LoVo (cell line): ENCODE measurements around the gene PPP5C.
"Not testable (repeated sequence)": the region's sequence is repeated elsewhere in the genome, so short reads cannot be mapped to it uniquely, and the experiment has no call there.

ENCODE experiments used
- DNase-seq: peaks from one replicate; pipeline ENCODE4 v3.0.0-alpha.2; 2016; ENCODE audit warnings: low spot score

Gene PPP5C

DNA sequence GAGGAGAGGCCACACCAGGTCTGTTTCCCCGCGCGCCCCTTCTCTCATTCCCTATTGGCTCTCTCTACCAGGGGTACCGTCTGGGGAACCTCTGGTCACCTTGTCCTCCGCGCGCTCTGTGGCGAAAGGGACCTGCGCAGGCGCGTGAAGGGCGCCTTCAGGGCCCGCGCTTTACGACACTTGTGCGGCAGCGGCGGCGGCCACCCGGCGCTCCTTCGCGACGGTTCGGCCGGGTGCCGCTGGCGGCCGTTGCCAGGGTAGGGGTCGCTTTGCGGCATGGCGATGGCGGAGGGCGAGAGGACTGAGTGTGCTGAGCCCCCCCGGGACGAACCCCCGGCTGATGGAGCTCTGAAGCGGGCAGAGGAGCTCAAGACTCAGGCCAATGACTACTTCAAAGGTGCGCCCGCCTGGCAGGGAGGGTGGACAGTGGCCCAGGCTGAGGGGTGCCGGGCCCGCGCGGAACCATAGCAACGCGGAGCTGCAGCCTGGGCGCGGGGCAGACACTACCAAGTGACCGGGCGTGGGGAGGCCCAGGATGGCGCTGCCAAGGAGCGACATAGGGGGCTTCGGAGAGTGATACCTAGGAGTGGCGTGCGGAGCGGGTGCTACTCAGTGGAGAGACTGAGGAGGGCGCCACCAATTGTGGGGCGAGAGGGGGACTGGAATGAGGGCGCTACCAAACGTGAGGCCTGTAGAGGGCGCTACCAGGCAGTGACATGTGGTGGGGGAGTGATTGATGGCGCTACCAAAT lies at the start of gene PPP5C:
PPP5C (plus strand) TSS at position 267 of the 751 bp plus-strand sequence; CDS start at position 277, 10 bp downstream.
- peak; percentile 95 for DNase-seq

DNA sequence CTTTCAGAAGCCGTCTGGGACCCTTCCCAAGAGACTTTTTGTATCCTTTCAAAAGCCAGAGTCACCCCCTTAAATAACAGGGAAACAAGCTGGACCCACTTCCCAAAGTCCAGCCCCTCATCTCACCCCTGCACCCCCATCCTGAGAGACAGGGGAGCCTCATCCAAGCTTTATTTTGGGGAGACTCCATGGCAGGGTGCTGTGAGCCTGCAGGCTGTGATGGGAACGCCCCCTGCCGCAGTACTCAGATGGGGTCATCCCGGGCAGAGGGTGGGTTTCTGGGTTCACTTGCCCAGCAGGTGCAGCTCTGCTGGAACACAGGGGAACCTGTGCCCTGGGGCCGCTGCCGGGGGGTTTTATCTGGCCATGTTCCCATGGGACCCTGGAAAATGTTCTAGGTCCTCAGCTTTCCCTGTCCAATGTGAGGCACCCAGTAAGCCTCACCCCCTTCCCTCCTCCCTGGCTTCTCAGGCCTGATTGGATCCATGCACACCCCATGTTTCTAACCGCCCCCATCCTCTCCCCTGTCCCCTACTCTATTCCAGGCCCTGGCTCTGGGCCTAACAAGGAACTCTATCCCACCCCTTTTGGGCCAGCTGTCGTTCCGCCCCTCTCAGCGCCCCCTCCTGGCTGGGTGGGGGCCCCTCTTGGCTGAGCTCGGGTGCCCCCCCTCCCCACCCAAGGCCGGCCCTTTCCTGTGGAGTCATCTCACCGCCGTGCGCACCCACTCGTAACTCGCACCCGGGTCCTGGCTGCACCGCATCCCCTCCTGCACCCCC lies 49.0 kb upstream of the PPP5C start:
- no peak for DNase-seq

GRCh38 chr19:46298479-46299003 lies 48.3 kb upstream of the PPP5C start:
- DNase-seq: no peak

DNA sequence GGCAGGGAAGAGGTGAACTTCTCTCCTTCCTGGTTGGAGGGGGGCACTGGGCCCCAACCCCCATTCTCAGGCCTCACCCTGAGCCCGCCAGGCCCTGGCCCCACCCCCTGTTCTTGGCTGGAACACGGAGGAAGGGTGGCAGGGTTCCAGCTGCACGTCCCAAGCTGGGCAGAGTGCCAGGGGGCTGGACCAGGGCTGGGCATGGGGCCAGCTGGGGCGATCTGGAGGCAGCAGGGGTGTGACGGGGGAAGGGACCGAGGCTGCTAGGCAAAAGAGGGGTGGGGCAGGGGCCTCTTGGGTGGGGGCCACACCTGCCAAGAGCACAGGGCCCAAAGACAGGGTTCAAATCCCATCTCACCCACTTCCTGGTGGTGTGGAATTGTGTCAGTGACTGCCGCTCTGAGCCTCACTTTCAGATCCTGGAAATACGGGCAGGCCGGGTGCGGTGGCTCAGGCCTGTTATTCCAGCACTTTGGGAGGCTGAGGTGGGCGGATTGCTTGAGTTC lies 47.8 kb upstream of the PPP5C start:
- DNase-seq: peak; percentile 94

GRCh38 chr19:46299695-46300094 lies 47.2 kb upstream of the PPP5C start:
- no peak for DNase-seq

- DNase-seq: no peak
Measured at GRCh38 chr19:46303322-46303690, 43.6 kb upstream of the PPP5C start.

DNA sequence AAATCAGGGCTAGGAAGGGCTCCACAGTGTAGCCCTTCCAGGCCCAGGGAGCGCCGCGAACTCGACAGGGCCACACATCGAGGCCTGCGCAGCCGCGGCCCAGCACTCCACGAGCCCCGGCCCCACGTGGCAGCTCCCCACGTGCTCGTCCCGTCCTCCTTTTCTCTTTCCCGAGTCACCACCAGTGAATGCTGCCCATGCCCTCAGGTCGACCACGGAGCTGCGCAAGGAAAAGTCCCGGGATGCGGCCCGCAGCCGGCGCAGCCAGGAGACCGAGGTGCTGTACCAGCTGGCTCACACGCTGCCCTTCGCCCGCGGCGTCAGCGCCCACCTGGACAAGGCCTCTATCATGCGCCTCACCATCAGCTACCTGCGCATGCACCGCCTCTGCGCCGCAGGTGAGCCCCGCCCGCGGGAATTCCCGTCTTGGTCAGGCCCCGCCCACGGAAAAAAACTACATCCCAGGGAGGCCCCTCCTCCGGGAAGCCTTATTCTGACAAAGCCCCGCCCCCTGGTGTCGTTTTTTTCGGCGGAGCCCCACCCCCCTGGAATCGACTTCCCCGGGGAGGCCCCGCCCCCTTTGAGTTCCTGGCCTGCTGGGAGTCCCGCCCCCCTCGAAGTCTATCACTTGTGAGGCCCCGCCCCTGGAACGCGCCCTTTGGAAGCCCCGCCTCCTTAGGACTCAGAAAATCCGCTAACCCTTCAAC lies 43.0 kb upstream of the PPP5C start:
- peak; percentile 77 for DNase-seq

- no peak for DNase-seq
Measured at GRCh38 chr19:46306501-46306900, 40.4 kb upstream of the PPP5C start.

GRCh38 chr19:46308510-46308909 lies 38.4 kb upstream of the PPP5C start:
- no peak for DNase-seq

GRCh38 chr19:46309056-46309455 lies 37.8 kb upstream of the PPP5C start:
- DNase-seq: no peak

DNA sequence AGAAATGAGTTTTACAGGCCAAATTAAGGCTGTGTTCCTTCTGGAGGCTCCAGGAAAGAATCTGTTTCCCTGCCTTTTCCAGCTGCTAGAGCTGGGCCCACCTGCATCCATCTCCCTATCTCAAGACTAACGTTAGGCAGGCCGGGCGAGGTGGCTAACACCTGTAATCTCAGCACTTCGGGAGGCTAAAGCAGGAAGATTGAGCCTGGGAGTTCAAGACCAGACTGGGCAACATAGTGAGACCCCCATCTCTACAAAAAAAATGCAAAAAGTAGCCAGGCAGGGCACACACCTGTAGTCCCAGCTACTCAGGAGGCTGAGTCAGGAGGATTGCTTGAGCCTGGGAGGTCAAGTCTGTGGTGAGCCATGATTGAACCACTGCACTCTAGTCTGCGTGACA lies 35.4 kb upstream of the PPP5C start:
- DNase-seq: no peak

DNA sequence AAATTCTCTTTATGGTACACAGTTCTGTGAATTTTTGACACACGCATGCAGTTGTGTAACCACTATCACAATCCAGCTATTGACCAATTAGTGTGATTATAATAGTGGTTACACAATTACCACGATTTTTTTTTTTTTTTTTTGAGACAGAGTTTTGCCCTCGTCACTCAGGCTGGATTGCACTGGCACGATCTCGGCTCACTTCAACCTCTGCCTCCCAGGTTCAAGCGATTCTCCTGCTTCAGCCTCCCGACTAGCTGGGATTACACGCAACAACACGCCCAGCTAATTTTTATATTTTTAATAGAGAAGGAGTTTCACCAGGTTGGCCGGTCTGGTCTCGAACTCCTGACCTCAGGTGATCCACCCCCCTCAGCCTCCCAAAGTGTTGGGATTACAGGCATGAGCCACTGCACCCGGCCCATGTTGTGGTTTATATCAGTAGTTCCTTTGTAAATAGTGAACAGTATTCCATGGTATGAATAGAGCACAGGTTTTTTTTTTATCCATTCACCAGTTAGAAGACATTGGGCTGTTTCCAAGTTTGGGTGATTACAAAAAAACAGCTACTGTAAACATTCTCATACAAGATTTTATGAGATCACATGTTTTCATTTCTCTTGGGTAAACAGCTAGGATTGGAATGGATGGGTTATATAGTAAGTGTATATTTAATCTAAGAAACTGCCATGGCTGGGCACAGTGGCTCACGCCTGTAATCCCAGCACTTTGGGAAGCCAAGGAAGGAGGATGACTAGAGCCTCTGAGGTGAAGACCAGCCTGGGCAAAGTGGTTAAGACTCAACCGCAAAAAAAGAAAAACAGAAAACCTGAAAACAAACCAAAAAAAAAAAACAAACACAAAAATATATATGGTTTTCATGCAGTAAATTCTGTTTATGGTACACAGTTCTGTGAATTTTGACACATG lies 33.1 kb upstream of the PPP5C start:
- DNase-seq: not testable (repeated sequence)

DNA sequence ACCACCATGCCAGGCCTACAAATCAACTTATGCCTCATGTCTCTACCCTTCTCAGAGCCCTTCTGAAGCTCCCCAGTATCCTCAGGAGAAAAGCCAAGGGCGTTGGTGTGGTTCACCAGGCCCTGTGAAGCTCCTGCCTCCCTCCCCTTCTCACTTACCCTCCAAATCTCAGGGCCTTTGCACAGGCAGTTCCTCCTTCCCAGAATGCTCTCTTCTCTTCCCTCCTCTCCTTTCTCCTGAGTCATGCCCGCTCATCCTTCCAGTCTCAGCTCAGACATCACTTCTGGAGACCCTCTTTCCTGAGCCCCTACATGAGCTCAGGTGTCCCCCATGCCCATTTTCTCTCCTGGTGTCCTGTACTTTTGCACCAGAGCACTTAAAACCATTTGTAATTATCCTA lies 29.5 kb upstream of the PPP5C start:
- DNase-seq: no peak

GRCh38 chr19:46319613-46320012 lies 27.3 kb upstream of the PPP5C start:
- no peak for DNase-seq

- DNase-seq: no peak
Measured at GRCh38 chr19:46320559-46320958, 26.3 kb upstream of the PPP5C start.

DNA sequence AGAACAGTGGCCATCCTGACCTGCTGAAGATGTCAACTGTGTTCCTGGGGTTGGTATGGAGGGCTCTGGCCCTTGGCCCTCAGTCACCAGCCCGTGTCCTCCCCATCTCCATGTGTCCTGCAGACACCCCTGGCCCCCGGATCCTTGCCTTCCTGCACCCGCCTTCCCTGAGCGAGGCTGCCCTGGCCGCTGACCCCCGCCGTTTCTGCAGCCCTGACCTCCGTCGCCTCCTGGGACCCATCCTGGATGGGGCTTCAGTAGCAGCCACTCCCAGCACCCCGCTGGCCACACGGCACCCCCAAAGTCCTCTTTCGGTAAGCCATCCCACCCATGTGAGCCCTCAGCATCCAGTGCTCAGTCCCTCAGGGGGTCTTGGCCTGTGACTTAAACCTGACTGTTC lies 25.2 kb upstream of the PPP5C start:
- DNase-seq: no peak

- not testable (repeated sequence) for DNase-seq
Measured at GRCh38 chr19:46323227-46323626, 23.7 kb upstream of the PPP5C start.

DNA sequence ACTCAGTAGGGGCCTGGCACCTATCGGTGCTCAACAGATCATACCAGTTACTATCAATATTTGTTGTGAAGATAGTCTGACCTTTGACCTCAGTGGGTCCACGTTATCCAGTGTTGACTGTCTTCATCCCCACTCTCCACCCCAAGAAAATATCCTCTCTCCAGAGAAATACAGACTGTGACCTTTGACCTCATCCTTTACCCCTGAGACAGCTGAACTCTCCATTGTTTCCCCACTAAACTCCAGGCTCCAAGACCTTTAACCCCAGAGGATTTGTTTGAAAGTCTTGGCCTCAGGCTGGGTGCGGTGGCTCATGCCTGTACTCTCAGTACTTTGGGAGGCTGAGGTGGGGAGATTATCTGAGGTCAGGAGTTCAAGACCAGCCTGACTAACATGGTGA lies 22.6 kb upstream of the PPP5C start:
- no peak for DNase-seq

DNA sequence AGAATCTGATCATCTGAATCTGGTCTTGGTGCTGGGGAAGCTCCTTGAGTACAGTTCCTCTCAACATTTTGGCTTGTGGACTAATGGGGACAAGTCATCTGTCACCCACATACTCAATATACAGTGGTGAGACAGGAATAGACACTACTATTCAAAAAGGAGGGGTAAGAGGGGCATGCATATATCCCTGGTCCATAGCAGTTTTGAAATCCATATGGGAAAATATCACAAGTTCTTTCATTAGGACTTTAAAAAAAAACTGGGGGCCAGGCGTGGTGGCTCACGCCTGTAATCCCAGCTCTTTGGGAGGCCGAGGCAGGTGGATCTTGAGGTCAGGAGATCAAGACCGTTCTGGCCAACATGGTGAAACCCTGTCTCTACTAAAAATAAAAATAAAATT lies 20.3 kb upstream of the PPP5C start:
- no peak for DNase-seq

GRCh38 chr19:46328079-46328478 lies 18.8 kb upstream of the PPP5C start:
- DNase-seq: no peak

- DNase-seq: no peak
Measured at GRCh38 chr19:46330319-46330918, 16.5 kb upstream of the PPP5C start.
